Measurements from ENCODE around the gene PYGB.

PYGB gene

DNA sequence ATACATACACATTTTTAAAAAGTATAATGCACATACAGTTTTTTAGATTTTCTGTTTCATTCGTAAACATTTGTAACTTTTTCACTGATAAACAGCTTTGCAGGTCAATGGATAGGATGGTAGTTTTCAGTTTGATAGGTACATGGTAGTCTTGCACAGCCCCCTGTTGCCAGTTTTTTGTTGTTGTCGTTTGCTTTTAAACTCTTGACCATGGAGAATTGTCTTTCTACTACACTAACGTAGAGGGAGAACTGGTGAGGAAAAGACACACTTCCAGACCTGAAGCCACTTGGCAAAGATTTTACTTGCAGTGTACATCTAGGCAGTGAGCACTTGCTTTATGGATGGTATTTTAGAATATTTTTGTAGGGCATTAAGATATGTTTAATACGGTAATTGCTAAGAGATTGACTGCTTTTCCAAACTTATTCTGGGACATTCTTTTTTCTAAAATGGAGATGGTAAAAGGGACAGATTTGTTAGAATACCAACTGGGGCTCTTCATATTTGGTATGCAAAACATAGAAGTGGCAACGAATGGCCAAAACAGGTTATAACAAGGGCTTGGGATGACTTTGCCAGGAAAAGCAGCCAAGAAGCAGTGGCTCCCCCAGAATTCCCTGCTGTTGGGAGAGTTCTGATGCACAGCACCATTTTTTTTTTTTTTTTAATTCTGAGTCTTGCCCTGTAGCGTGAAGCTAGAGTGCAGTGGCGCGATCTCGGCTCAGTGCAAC is 1.5 kb downstream of the PYGB start:
- no peak for DNase-seq

DNA sequence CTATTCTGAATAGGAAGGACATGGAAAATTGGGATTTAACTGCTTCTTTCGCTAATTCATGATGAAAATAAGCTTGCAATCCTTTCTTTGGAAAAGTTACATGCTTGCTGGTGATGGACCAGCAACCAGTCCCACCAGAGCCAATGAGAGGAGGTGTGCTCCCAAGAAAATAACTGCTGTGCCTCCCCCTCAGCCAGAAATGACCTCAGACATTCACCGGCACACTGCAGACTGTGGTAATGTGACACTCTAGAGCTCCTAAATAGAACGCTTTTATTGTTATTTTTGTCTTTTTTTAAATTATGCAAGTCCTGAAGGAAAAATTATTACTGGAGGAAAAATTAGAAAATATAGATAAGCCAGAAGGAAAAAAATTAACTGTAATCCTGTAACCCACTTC is 2.6 kb downstream of the PYGB start:
- no peak for DNase-seq

GRCh38 chr20:25251019-25251418 is 3.1 kb downstream of the PYGB start:
- DNase-seq = no peak

DNA sequence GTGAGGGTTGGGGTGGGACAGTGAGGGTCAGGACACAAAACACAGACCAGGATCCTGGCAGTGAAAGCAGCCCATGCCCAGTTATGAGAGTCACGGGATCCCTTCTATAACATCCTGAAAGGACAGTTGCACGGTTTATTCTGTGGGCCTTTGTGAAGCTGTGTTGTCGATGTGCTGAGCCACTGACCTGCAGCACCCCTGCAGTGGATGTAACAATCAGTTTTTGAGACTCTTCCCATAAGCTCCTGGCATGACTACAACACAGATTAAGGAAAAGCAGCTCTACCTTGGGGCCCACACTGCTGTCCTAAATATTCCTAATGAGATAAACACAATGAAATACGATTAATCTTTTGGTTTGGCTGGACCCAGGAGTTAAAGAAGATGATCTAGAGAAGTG is 3.7 kb downstream of the PYGB start:
- DNase-seq = no peak

DNA sequence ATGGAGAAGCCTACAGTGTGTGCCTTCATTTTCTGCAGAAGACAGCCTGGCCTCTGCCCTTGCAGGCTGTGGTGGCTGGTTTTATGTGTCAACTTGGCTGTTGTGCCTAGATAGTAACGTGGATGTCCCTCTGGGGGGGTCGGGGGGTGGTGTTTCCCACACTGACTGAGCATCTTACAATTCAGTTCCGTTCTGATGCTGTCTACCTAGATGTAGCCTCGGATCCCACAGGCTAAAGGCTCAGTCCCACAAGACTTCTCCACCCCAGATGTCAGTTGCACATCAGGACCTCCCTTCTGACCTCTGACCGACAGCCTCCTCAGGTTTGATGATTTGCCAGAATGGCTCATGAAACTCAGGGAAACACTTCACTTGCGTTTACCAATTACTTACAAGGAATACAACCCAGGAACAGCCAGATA is 4.4 kb downstream of the PYGB start:
- DNase-seq = no peak

DNA sequence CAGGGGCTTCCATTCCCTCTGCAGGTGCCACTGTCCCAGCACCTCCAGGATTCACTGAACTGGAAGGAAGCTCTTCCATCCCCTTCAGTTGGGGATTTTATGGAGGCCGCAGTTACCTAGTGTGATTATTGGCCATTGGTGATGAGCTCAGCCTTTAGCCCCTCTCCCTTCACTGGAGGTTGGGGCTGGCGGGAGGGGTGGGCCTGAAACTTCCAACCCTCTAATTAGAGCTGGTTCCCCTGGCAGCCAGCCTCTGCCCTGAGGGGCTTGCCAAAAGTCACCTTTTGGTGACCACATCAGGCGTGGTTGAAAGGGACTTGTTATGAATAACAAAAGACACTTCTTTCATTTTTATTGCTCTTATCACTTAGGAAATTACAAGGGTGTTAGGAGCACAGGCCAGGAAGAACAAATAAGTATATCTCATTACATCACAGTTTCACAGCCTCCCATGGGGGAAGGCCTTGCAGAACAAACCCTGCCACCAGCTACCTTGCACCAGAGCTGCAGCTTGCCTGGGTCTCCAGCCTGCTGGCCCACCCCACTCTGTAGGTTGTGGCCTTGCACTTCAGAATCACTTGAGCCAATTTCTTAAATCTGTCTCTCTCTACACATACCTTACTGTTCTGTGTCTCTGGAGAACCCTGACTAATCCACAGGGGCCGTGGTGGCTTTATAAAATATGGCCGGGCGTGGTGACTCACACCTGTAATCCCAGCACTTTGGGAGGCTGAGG is 5.0 kb downstream of the PYGB start:
- DNase-seq = no peak

DNA sequence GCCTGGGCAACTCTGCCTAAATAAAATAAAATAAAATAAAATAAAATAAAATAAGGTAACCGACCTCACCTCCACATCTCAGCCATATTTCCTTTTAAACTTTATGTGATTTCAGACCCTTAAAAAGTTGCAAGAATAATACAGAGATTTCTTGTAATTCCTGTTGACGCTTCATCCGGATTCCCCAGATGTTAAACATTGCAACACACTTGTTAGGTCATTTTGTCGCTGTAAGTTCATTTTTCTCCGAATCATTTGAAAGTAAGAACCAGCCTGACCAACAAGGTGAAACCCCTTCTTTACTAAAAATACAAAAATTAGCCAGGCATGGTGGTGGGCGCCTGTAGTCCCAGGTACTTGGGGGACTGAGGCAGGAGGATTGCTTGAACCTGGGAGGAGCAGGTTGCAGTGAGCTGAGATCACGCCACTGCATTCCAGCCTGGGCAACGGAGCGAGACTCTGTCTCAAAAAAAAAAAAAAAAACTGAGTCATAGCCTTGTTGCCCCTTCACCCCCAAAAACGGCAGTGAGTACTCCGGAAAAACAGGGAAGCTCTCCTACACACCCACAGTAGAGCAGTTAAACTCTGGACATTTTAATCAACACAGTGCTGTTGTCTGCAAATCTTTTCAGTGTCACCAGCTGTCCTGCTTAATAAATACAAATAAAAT is 5.9 kb downstream of the PYGB start:
- DNase-seq = no peak

DNA sequence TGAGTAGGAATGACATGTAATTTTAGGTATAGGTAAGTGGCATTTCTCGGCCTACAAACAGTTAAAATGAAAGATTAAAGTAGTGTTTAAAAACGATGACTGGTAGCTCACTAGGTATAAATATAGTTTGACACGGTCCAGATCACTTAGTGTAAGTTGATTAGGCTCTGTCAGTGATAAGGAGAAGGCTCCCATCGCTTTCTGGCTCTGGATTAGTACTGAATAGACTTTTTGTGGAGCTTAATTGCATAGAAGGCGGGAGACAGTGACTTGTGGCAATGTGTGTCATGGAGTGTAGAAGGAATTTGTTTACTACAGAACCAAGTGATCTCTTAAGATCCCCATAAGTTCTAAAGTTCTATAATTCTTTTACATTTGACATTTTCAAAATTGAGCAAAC is 6.7 kb downstream of the PYGB start:
- no peak for DNase-seq

GRCh38 chr20:25254986-25255680 is 7.2 kb downstream of the PYGB start:
- no peak for DNase-seq

- DNase-seq = no peak
Measured at GRCh38 chr20:25256226-25256859, 8.5 kb downstream of the PYGB start.

DNA sequence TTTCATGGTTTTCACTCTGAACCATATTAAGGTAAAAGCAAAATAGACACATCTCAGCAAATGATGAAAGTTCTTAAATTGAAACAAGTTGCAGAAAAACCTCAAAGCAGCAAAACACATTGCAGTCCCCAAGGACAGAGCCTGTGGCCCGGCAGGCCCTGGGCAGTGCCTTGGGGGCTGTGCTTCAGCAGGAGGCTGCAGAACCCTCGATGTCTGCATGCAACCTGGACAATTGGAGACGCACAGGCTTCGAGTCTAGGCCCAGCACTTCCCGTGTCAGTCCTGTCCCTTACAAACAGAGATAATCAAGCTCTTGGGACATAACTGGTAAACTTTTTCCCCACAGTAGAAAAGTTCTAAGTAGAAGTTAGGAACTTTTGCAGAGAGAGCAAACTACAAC is 9.2 kb downstream of the PYGB start:
- no peak for DNase-seq

GRCh38 chr20:25257756-25258475 is 10.0 kb downstream of the PYGB start:
- DNase-seq = no peak

GRCh38 chr20:25258476-25258805 is 10.6 kb downstream of the PYGB start:
- no peak for DNase-seq

DNA sequence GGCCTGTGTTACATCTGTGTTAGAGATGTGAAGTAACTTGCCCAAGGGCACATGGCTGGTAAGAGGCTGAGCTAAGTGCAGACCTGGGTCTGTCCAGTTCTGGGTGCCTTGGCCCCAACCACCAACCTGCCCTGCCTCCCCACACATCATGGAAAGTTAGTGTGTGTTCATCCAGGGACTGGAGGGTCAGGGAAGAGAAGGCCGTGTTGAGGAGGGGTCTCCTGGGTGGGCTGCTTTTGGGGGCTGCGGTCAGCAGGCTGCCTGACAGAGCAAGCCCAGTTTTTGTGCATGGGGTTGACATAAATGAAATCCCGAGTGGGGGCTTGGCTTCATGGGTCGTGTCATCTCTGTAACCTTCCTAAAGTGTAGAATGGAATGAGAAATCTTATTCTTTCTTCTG is 10.9 kb downstream of the PYGB start:
- DNase-seq = no peak

GRCh38 chr20:25259358-25259757 is 11.5 kb downstream of the PYGB start:
- DNase-seq = no peak

DNA sequence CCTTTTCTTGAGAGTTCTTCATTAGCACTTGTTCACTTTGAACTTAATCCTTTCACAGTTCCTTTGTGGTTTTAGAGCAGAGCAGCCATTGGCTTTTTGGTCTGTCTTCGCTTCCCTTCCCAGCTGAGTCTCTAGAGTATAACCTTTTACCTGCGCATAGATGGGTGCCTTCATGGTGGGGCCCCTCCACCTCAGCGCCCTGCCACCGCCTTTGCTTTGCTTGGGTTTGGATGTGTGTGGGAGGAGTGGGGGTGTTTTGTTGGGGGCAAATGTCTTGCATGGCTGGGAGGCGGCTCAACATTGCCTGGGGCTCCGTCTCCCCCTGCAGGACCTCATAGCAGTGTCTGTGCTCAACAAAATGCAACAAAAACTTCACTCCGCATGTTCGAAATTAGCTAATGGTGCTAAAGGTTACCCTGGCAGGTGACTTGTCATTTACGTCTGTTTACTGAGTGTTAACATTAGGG is 11.9 kb downstream of the PYGB start:
- peak; percentile 40 for DNase-seq

DNA sequence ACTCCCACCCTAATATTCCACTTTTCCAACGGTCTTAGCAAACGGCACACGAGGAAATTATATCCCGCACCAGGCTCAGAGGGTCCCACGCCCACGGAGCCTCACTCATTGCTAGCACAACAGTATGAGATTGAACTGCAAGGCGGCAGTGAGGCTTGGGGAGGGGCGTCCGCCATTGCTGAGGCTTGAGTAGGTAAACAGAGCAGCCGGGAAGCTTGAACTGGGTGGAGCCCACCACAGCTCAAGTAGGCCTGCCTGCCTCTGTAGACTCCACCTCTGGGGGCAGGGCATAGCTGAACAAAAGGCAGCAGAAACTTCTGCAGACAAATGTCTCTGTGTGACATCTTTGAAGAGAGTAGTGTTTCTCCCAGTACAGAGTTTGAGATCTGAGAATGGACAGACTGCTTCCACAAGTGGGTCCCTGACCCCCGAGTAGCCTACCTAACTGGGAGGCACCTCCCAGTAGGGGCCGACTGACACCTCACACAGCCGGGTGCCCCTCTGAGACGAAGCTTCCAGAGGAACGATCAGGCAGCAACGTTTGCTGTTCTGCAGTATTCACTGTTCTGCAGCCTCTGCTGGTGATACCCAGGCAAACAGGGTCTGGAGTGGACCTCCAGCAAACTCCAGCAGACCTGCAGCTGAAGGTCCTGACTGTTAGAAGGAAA is 13.0 kb downstream of the PYGB start:
- DNase-seq = peak; percentile 36

DNA sequence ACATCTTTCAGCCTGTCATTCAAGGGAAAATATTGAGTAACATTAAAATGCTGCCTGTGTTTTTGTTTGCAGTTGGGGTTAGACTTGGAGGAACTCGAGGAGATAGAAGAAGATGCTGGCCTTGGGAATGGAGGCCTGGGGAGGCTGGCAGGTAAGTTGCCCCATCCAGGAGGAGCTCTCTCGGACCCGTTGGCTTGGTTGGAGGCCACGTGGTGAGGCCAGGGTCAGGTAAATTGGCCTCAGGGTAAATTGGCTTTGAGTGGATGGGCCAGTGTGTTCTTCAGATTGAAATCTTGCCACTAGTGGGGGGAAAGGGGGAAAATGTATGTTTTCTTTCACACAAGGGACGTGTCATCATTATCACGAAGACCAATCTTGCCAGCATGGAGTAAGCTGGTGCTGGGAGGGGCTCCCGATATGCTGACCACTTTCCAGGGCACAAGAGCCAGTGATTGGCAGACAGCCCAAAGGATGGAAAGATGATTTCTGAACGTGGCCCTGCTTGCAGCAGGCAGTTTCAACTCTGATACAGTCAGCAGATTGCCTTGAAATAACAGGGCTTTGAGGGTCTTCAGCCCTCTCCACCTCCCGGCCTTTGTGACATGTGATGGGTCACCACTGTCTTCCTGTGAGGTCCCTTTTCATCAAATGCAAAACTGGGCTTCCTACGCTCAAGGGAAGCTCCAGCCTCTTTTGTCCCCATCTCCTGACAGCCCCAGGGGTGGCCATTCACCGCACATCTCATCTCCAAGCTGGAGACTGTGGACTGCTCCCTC is 21.4 kb downstream of the PYGB start:
- DNase-seq = no peak

DNA sequence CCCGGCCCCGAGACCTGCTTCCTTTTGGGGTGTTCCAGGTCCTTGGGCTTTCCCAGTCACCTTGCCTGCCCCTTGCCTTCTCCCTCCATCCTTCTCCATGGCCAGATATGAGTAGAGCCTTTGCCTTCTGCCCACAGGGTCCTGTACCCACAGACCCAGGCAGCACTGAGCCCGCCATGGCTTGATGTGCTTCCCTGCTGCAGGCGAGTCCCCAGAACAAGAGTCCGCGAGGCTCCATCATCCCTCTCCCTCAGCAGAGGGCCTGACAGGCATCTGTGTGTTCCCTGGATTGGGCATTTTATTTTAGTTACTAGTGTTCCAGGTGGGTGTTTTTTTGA is 21.9 kb downstream of the PYGB start:
- no peak for DNase-seq

DNA sequence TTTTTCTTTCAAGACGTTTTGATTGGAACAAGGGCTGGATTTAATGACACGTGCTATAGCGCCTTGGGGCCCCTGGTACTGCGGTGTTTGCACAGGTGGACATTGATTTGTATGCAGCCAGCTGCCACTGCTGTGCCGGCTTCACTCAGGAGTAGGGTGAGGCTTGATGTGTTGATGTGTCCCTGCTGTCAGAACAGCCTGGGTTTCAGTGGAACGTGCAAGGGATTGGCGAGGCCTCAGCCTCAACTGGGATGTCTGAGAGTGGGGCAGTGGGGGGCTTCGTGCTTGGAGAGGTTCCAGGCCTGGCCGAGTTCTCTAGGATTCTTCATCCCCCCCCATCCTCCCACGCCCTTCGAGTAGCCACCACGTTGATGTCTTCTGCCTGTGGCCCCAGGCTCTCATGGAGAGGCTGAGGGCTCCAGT is 23.0 kb downstream of the PYGB start:
- no peak for DNase-seq
